Measurements from ENCODE around the gene NEU2. TPM values are rescaled to one million over a fixed set of nuclear protein-coding genes. Genes with fewer than 3 reads are reported as not detected.
"Not testable (repeated sequence)": the region's sequence is repeated elsewhere in the genome, so short reads cannot be mapped to it uniquely, and the experiment has no call there.

The NEU2 gene
- total RNA-seq, 1 experiment from 2014 or later: not detected

- peak; percentile 16 for DNase-seq (ENCODE audit: low read depth)
These were observed 1.8 kb downstream of the NEU2 start for GRCh38 chr2:233034091-233034882.

- no peak for DNase-seq (ENCODE audit: low read depth)
These were observed 3.1 kb downstream of the NEU2 start for GRCh38 chr2:233035426-233036161.

GRCh38 chr2:233036162-233036838, 3.8 kb downstream of the NEU2 start:
- no peak for DNase-seq (ENCODE audit: low read depth)

- DNase-seq (ENCODE audit: low read depth): peak; percentile 82
These were observed 4.6 kb downstream of the NEU2 start for GRCh38 chr2:233037078-233037477.

- DNase-seq (ENCODE audit: low read depth): peak; percentile 26
These were observed 6.9 kb downstream of the NEU2 start for GRCh38 chr2:233039212-233039845.

GRCh38 chr2:233039846-233040530, 7.5 kb downstream of the NEU2 start:
- DNase-seq (ENCODE audit: low read depth): no peak

- no peak for DNase-seq (ENCODE audit: low read depth)
These were observed 8.1 kb downstream of the NEU2 start for GRCh38 chr2:233040571-233040970.

- DNase-seq (ENCODE audit: low read depth): no peak
These were observed 9.4 kb downstream of the NEU2 start for GRCh38 chr2:233041722-233042323.

GRCh38 chr2:233042549-233042948, 10.1 kb downstream of the NEU2 start:
- DNase-seq (ENCODE audit: low read depth): no peak

- no peak for DNase-seq (ENCODE audit: low read depth)
These were observed 12.6 kb downstream of the NEU2 start for GRCh38 chr2:233044974-233045605.

- no peak for DNase-seq (ENCODE audit: low read depth)
These were observed 14.7 kb downstream of the NEU2 start for GRCh38 chr2:233047206-233047605.

- DNase-seq (ENCODE audit: low read depth): no peak
These were observed 15.2 kb downstream of the NEU2 start for GRCh38 chr2:233047667-233048066.

- no peak for DNase-seq (ENCODE audit: low read depth)
These were observed 16.2 kb downstream of the NEU2 start for GRCh38 chr2:233048569-233049193.

GRCh38 chr2:233049194-233049761, 16.8 kb downstream of the NEU2 start:
- DNase-seq (ENCODE audit: low read depth): peak; percentile 79

- DNase-seq (ENCODE audit: low read depth): peak; percentile 94
These were observed 19.0 kb downstream of the NEU2 start for GRCh38 chr2:233051241-233052149.

- DNase-seq (ENCODE audit: low read depth): not testable (repeated sequence)
These were observed 20.0 kb downstream of the NEU2 start for GRCh38 chr2:233052517-233052916.

- DNase-seq (ENCODE audit: low read depth): peak; percentile 58
These were observed 21.7 kb downstream of the NEU2 start for GRCh38 chr2:233053928-233054784.

GRCh38 chr2:233055362-233055761, 22.9 kb downstream of the NEU2 start:
- DNase-seq (ENCODE audit: low read depth): no peak

All from RPMI7951 (cell line).